Activated naive CD4-positive, alpha-beta T cell treated with anti-CD3 and anti-CD28 coated beads, Interleukin-2, amount 50 U/mL, for 24 hours (primary cell): ENCODE results near the gene SV2B.

Experiments used
- H3K27ac Mint-ChIP-seq: one replicate; pipeline ENCODE4 v1.8.0; 2021; ENCODE audit warnings: mild to moderate bottlenecking, mixed read lengths
- H3K27me3 Mint-ChIP-seq: one replicate; pipeline ENCODE4 v1.8.0; 2021; ENCODE audit warnings: mixed read lengths
- H3K36me3 Mint-ChIP-seq: one replicate; pipeline ENCODE4 v1.8.0; 2021; ENCODE audit warnings: mixed read lengths
- H3K4me1 Mint-ChIP-seq: one replicate; pipeline ENCODE4 v1.8.0; 2021; ENCODE audit warnings: mixed read lengths
- H3K4me3 Mint-ChIP-seq: one replicate; pipeline ENCODE4 v1.8.0; 2021; ENCODE audit warnings: mild to moderate bottlenecking, mixed read lengths
- H3K9me3 Mint-ChIP-seq: one replicate; pipeline ENCODE4 v1.8.0; 2021; ENCODE audit warnings: mixed read lengths

SV2B gene

GRCh38 chr15:91304210-91304609 lies 204.2 kb downstream of the SV2B start:
- no peaks in the 10 kb centered on the region for H3K27me3 Mint-ChIP-seq
- no peak overlapping the region for H3K27ac Mint-ChIP-seq
- peaks cover 64% of the 10 kb centered on the region for H3K4me1 Mint-ChIP-seq
- H3K36me3 Mint-ChIP-seq, result no peaks in the 10 kb centered on the region
- H3K4me3 Mint-ChIP-seq, result no peak overlapping the region
- H3K9me3 Mint-ChIP-seq, result no peaks in the 10 kb centered on the region

GRCh38 chr15:91304786-91305185 lies 204.7 kb downstream of the SV2B start:
- Mint-ChIP-seq H3K27ac (peak overlapping the region; percentile 19), H3K27me3 (no peaks in the 10 kb centered on the region), H3K9me3 (no peaks in the 10 kb centered on the region), H3K4me1 (peaks cover 70% of the 10 kb centered on the region), H3K4me3 (no peak overlapping the region), H3K36me3 (no peaks in the 10 kb centered on the region)

- Mint-ChIP-seq H3K27me3 (no peaks in the 10 kb centered on the region), H3K36me3 (no peaks in the 10 kb centered on the region), H3K4me3 (no peak overlapping the region), H3K27ac (no peak overlapping the region), H3K9me3 (no peaks in the 10 kb centered on the region), H3K4me1 (peaks cover 81% of the 10 kb centered on the region)
These were observed 206.1 kb downstream of the SV2B start for GRCh38 chr15:91306144-91306543.

- Mint-ChIP-seq H3K27ac (peak overlapping the region; percentile 79), H3K36me3 (no peaks in the 10 kb centered on the region), H3K9me3 (no peaks in the 10 kb centered on the region), H3K4me1 (peaks cover 92% of the 10 kb centered on the region), H3K27me3 (no peaks in the 10 kb centered on the region), H3K4me3 (no peak overlapping the region)
These were observed 207.5 kb downstream of the SV2B start for GRCh38 chr15:91307601-91308000.

- Mint-ChIP-seq H3K36me3 (no peaks in the 10 kb centered on the region), H3K4me3 (no peak overlapping the region), H3K27me3 (no peaks in the 10 kb centered on the region), H3K4me1 (peaks cover 92% of the 10 kb centered on the region), H3K9me3 (peaks cover 2% of the 10 kb centered on the region), H3K27ac (peak overlapping the region; percentile 43)
These were observed 208.1 kb downstream of the SV2B start for GRCh38 chr15:91308199-91308598.

- peak overlapping the region; percentile 59 for H3K27ac Mint-ChIP-seq
- H3K36me3 Mint-ChIP-seq, result no peaks in the 10 kb centered on the region
- peak overlapping the region; percentile 15 for H3K4me3 Mint-ChIP-seq
- peaks cover 90% of the 10 kb centered on the region for H3K4me1 Mint-ChIP-seq
- no peaks in the 10 kb centered on the region for H3K27me3 Mint-ChIP-seq
- H3K9me3 Mint-ChIP-seq, result peaks cover 5% of the 10 kb centered on the region
These were observed 208.8 kb downstream of the SV2B start for GRCh38 chr15:91308855-91309254.

GRCh38 chr15:91311986-91312385 lies 211.9 kb downstream of the SV2B start:
- Mint-ChIP-seq H3K36me3 (no peaks in the 10 kb centered on the region), H3K4me1 (peaks cover 83% of the 10 kb centered on the region), H3K27me3 (no peaks in the 10 kb centered on the region), H3K4me3 (peak overlapping the region; percentile 73), H3K27ac (no peak overlapping the region), H3K9me3 (peaks cover 5% of the 10 kb centered on the region)

GRCh38 chr15:91316126-91316525 lies 216.1 kb downstream of the SV2B start:
- Mint-ChIP-seq H3K27ac (peak overlapping the region; percentile 19), H3K4me3 (no peak overlapping the region), H3K4me1 (peaks cover 77% of the 10 kb centered on the region), H3K36me3 (no peaks in the 10 kb centered on the region), H3K27me3 (no peaks in the 10 kb centered on the region), H3K9me3 (peaks cover 5% of the 10 kb centered on the region)

GRCh38 chr15:91318516-91318915 lies 218.5 kb downstream of the SV2B start:
- no peaks in the 10 kb centered on the region for H3K27me3 Mint-ChIP-seq

GRCh38 chr15:91318931-91319330 lies 218.9 kb downstream of the SV2B start:
- Mint-ChIP-seq H3K4me1 (peaks cover 60% of the 10 kb centered on the region), H3K27ac (peak overlapping the region; percentile 97), H3K27me3 (no peaks in the 10 kb centered on the region), H3K9me3 (peaks cover 3% of the 10 kb centered on the region), H3K36me3 (peaks cover 2% of the 10 kb centered on the region), H3K4me3 (no peak overlapping the region)

More at GRCh38 chr15:91318516-91318915, 218.5 kb downstream of the SV2B start:
- Mint-ChIP-seq H3K9me3 (no peaks in the 10 kb centered on the region), H3K4me3 (no peak overlapping the region), H3K27ac (no peak overlapping the region), H3K36me3 (no peaks in the 10 kb centered on the region), H3K4me1 (peaks cover 59% of the 10 kb centered on the region)

GRCh38 chr15:91319371-91320059 lies 219.5 kb downstream of the SV2B start:
- H3K9me3 Mint-ChIP-seq, result peaks cover 6% of the 10 kb centered on the region
- H3K27me3 Mint-ChIP-seq, result no peaks in the 10 kb centered on the region
- H3K4me3 Mint-ChIP-seq, result peak overlapping the region; percentile 76
- peaks cover 56% of the 10 kb centered on the region for H3K4me1 Mint-ChIP-seq
- peak overlapping the region; percentile 97 for H3K27ac Mint-ChIP-seq
- peaks cover 3% of the 10 kb centered on the region for H3K36me3 Mint-ChIP-seq

GRCh38 chr15:91320101-91320500 lies 220.0 kb downstream of the SV2B start:
- peak overlapping the region; percentile 76 for H3K4me3 Mint-ChIP-seq
- peaks cover 54% of the 10 kb centered on the region for H3K4me1 Mint-ChIP-seq
- H3K27ac Mint-ChIP-seq, result peak overlapping the region; percentile 97
- peaks cover 5% of the 10 kb centered on the region for H3K36me3 Mint-ChIP-seq
- peaks cover 11% of the 10 kb centered on the region for H3K9me3 Mint-ChIP-seq
- no peaks in the 10 kb centered on the region for H3K27me3 Mint-ChIP-seq

GRCh38 chr15:91329914-91330313 lies 229.9 kb downstream of the SV2B start:
- Mint-ChIP-seq H3K27ac (no peak overlapping the region), H3K27me3 (no peaks in the 10 kb centered on the region), H3K4me1 (peaks cover 49% of the 10 kb centered on the region), H3K36me3 (peaks cover 13% of the 10 kb centered on the region), H3K9me3 (peaks cover 20% of the 10 kb centered on the region), H3K4me3 (peak overlapping the region; percentile 52)

- Mint-ChIP-seq H3K4me1 (peaks cover 57% of the 10 kb centered on the region), H3K9me3 (peaks cover 9% of the 10 kb centered on the region), H3K27me3 (no peaks in the 10 kb centered on the region), H3K36me3 (peaks cover 7% of the 10 kb centered on the region), H3K27ac (no peak overlapping the region), H3K4me3 (no peak overlapping the region)
These were observed 231.5 kb downstream of the SV2B start for GRCh38 chr15:91331581-91331980.

GRCh38 chr15:91335702-91336101 lies 235.6 kb downstream of the SV2B start:
- Mint-ChIP-seq H3K4me1 (peaks cover 66% of the 10 kb centered on the region), H3K27ac (no peak overlapping the region), H3K9me3 (no peaks in the 10 kb centered on the region), H3K4me3 (no peak overlapping the region), H3K27me3 (no peaks in the 10 kb centered on the region), H3K36me3 (no peaks in the 10 kb centered on the region)

- Mint-ChIP-seq H3K9me3 (no peaks in the 10 kb centered on the region), H3K4me3 (peak overlapping the region; percentile 7), H3K27ac (peak overlapping the region; percentile 48), H3K27me3 (no peaks in the 10 kb centered on the region), H3K36me3 (no peaks in the 10 kb centered on the region), H3K4me1 (peaks cover 56% of the 10 kb centered on the region)
These were observed 236.6 kb downstream of the SV2B start for GRCh38 chr15:91336687-91337086.

GRCh38 chr15:91338766-91339165 lies 238.7 kb downstream of the SV2B start:
- Mint-ChIP-seq H3K4me3 (no peak overlapping the region), H3K4me1 (peaks cover 54% of the 10 kb centered on the region), H3K27ac (no peak overlapping the region), H3K9me3 (no peaks in the 10 kb centered on the region), H3K36me3 (no peaks in the 10 kb centered on the region), H3K27me3 (no peaks in the 10 kb centered on the region)
